ENCODE data around the gene ULK3. TPM values are rescaled to one million over a fixed set of nuclear protein-coding genes. Genes with fewer than 3 reads are reported as not detected.
A peak's percentile ranks its signal among the peaks of the same experiment; 100 is the strongest.

Gene ULK3
- total RNA-seq, 1 experiment from 2014 or later = 38.9 TPM

GRCh38 chr15:74788042-74788682 is 54.8 kb downstream of the ULK3 start (continued):
- TF ChIP-seq CTCF (IDR thresholded peaks at IDR 0.05) = 0 out of 2 replicates have a peak, but pooled peaks have one; percentile 17

GRCh38 chr15:74787251-74788041 is 55.5 kb downstream of the ULK3 start:
- Mint-ChIP-seq H3K4me3 (no peak overlapping the region), H3K27me3 (ENCODE audit: low read depth) (no peaks in the 10 kb centered on the region; the same call in 1 of the 2 replicates), H3K27ac (no peak overlapping the region), H3K4me1 (peaks cover 49% of the 10 kb centered on the region), H3K9me3 (no peaks in the 10 kb centered on the region), H3K36me3 (no peaks in the 10 kb centered on the region)
- peak; percentile 80 for DNase-seq (ENCODE audit: low spot score)
- ChIA-PET POLR2A (interaction anchor here (0.6 to 1.2 kb wide), 4 partner anchors 10 to 860 kb away, joined by 3 to 7 read pairs (median 4); partner anchors contain the start of gene SNX33), CTCF (interaction anchor here (0.5 to 14.8 kb wide), 40 partner anchors 11 to 670 kb away, joined by 3 to 360 read pairs (median 6); partner anchors contain the start of genes CPLX3, CYP1A1, FAM219B and LMAN1L)
- no peak for TF ChIP-seq FOXP1 (CRISPR knock-in tag; IDR thresholded peaks at IDR 0.05; ENCODE audit: borderline replicate concordance)
- TF ChIP-seq CTCF (IDR thresholded peaks at IDR 0.05) = peak; percentile 35
- TF ChIP-seq CREM (CRISPR knock-in tag; IDR thresholded peaks at IDR 0.05) = no peak
- peak; percentile 82 for ATAC-seq

- no peaks in the 10 kb centered on the region; the same call in 1 of the 2 replicates for H3K27me3 Mint-ChIP-seq (ENCODE audit: low read depth)
- ChIA-PET CTCF (interaction anchor here (0.5 to 14.8 kb wide), 25 partner anchors 12 to 671 kb away, joined by 3 to 360 read pairs (median 8); partner anchors contain the start of genes CPLX3, CYP1A1, FAM219B and SCAMP5), POLR2A (interaction anchor here (0.8 to 1.2 kb wide), 2 partner anchors 21 to 26 kb away, joined by 3 to 7 read pairs; no protein-coding TSS in a partner anchor)
- no peak for ATAC-seq
- DNase-seq (ENCODE audit: low spot score) = no peak
- no peaks in the 10 kb centered on the region for H3K36me3 Mint-ChIP-seq
- H3K9me3 Mint-ChIP-seq = no peaks in the 10 kb centered on the region
- no peak overlapping the region for H3K4me3 Mint-ChIP-seq
- H3K4me1 Mint-ChIP-seq = peaks cover 43% of the 10 kb centered on the region
- no peak overlapping the region for H3K27ac Mint-ChIP-seq
- no peak for TF ChIP-seq CTCF (IDR thresholded peaks at IDR 0.05)
- no peak for TF ChIP-seq TEAD4 (CRISPR knock-in tag; IDR thresholded peaks at IDR 0.05)
- TF ChIP-seq NR3C1 (CRISPR knock-in tag; conservative IDR thresholded peaks at IDR 0.05; ENCODE audit: low read depth) = no peak
- TF ChIP-seq RORB (CRISPR knock-in tag; IDR thresholded peaks at IDR 0.05) = no peak
- no peak for TF ChIP-seq IRF2 (CRISPR knock-in tag; IDR thresholded peaks at IDR 0.05; ENCODE audit: borderline replicate concordance, low read depth)
- no peak for TF ChIP-seq ZBTB21 (CRISPR knock-in tag; IDR thresholded peaks at IDR 0.05; ENCODE audit: borderline replicate concordance)
- no peak for TF ChIP-seq MXD4 (CRISPR knock-in tag; IDR thresholded peaks at IDR 0.05; ENCODE audit: borderline replicate concordance)
- TF ChIP-seq PRDM15 (CRISPR knock-in tag; IDR thresholded peaks at IDR 0.05) = no peak
- TF ChIP-seq JUN (CRISPR knock-in tag; IDR thresholded peaks at IDR 0.05) = no peak
- TF ChIP-seq CBFB (CRISPR knock-in tag; IDR thresholded peaks at IDR 0.05; ENCODE audit: low read depth) = no peak
- TF ChIP-seq ZSCAN18 (CRISPR knock-in tag; IDR thresholded peaks at IDR 0.05) = no peak
- TF ChIP-seq E2F4 (CRISPR knock-in tag; IDR thresholded peaks at IDR 0.05; ENCODE audit: borderline replicate concordance, low read depth) = no peak
- no peak for TF ChIP-seq FOXK1 (CRISPR knock-in tag; IDR thresholded peaks at IDR 0.05)
- no peak for TF ChIP-seq MYBL2 (CRISPR knock-in tag; IDR thresholded peaks at IDR 0.05)
These were observed 56.3 kb downstream of the ULK3 start for GRCh38 chr15:74786551-74787165.

All from WTC11 (cell line).